ENCODE results near the gene CTIF. TPM values are rescaled to one million over a fixed set of nuclear protein-coding genes. Genes with fewer than 3 reads are reported as not detected.

Gene CTIF
- polyA plus RNA-seq, 3 donors = 0.38 to 8.7 (median 1.2) TPM

DNA sequence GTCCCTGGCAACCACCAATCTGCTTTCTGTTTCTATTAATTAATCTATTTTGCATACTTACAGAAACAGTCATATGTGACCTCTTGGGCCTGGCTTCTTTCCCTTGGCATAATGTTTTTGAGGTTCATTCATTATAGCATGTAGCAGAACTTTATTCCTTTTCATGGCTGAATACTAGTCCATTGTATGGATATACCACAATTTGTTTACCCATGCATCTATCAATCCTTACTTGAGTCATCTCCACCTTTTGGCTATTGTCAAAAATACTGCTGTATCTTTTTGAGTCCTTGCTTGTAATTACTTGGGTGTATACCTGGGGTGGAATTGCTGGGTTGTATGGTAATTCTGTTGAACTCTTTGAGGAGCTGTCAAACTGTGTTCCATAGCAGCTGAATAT is 126.8 kb downstream of the CTIF start:
- Mint-ChIP-seq H3K27ac (no peak overlapping the region), H3K4me1 (peaks cover 25% of the 10 kb centered on the region), H3K36me3 (peaks cover 21 to 31% of the 10 kb centered on the region in 2 donors), H3K4me3 (no peak overlapping the region), H3K27me3 (ENCODE audit: low read depth in 3 of 3) (peaks cover 0 to 2% (median 0%) of the 10 kb centered on the region in 3 donors), H3K9me3 (peaks cover 0 to 7% (median 4%) of the 10 kb centered on the region in 7 donors)
- no peak for DNase-seq
- Histone ChIP-seq H4K20me1 (ENCODE audit: insufficient read depth, low read length) (no peaks in the 10 kb centered on the region), H2AFZ (ENCODE audit: insufficient read depth, low read depth, low read length, poor library complexity, severe bottlenecking) (no peak overlapping the region), H3K9ac (ENCODE audit: insufficient read depth, low read length, poor library complexity, severe bottlenecking) (no peak overlapping the region), H3K4me3 (replicated peaks in 1 of 3; ENCODE audit: low read depth in 2 of 3, low read length in 3 of 3) (no peak overlapping the region), H3K9me3 (replicated peaks in 1 of 2; ENCODE audit: control insufficient read depth in 1 of 2, insufficient read depth in 1 of 2, low read length in 2 of 2) (peaks cover 0 to 2% of the 10 kb centered on the region in 2 donors), H3K79me2 (ENCODE audit: insufficient read depth, low read length) (no peaks in the 10 kb centered on the region), H3K27ac (ENCODE audit: low read depth in 1 of 2, low read length in 2 of 2) (no peak overlapping the region), H3K4me1 (ENCODE audit: control insufficient read depth in 1 of 2, insufficient read depth in 2 of 2, low read length in 2 of 2) (peaks cover 23 to 24% of the 10 kb centered on the region in 2 donors), H3K27me3 (ENCODE audit: control insufficient read depth in 2 of 2, insufficient read depth in 2 of 2, low read length in 2 of 2) (no peaks in the 10 kb centered on the region), H3K36me3 (replicated peaks in 1 of 2; ENCODE audit: control insufficient read depth in 1 of 2, insufficient read depth in 2 of 2, low read length in 2 of 2) (peaks cover 7 to 32% of the 10 kb centered on the region in 2 donors), H3K4me2 (replicated peaks; ENCODE audit: extremely low read depth, low read length, poor library complexity, severe bottlenecking) (no peak overlapping the region)
- TF ChIP-seq, protein P1, sequence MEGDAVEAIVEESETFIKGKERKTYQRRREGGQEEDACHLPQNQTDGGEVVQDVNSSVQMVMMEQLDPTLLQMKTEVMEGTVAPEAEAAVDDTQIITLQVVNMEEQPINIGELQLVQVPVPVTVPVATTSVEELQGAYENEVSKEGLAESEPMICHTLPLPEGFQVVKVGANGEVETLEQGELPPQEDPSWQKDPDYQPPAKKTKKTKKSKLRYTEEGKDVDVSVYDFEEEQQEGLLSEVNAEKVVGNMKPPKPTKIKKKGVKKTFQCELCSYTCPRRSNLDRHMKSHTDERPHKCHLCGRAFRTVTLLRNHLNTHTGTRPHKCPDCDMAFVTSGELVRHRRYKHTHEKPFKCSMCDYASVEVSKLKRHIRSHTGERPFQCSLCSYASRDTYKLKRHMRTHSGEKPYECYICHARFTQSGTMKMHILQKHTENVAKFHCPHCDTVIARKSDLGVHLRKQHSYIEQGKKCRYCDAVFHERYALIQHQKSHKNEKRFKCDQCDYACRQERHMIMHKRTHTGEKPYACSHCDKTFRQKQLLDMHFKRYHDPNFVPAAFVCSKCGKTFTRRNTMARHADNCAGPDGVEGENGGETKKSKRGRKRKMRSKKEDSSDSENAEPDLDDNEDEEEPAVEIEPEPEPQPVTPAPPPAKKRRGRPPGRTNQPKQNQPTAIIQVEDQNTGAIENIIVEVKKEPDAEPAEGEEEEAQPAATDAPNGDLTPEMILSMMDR (IDR thresholded peaks at IDR 0.05) = no peak
- intact Hi-C loops (cut with micrococcal nuclease) = loop anchor here in 1 of 2 donors (10.0 kb wide), 1 partner anchor 191 kb away; no protein-coding TSS in a partner anchor

DNA sequence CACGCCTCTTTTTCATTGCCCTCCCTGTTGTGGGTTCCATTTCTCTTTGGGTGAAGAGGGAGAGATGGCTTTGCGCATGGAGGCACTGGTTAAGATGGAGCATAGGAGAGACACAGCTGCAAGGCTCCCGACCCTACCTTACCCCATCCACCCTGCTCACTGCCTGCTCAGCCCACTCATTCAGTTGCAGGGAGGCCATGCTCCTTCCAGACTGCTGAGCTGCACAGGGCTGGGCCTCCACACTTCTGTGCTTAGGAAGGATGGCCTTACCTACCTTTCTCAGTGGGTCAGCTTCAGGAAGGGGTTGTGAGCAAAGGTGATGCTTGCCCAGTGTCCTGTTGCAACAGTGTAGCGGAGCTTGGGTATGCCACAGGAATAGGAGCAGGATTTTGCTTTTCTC is 127.8 kb downstream of the CTIF start:
- H3K27me3 Mint-ChIP-seq (ENCODE audit: low read depth in 3 of 3) = peaks cover 0 to 2% (median 0%) of the 10 kb centered on the region in 3 donors
- no peak for DNase-seq
- 100% methylated on average over 1 of the region's 4 CpGs for WGBS (ENCODE audit: insufficient coverage)
- no peak overlapping the region for H3K27ac Mint-ChIP-seq
- Histone ChIP-seq H3K4me2 (replicated peaks; ENCODE audit: extremely low read depth, low read length, poor library complexity, severe bottlenecking) (no peak overlapping the region), H3K4me1 (ENCODE audit: control insufficient read depth in 1 of 2, insufficient read depth in 2 of 2, low read length in 2 of 2) (peaks cover 19 to 23% of the 10 kb centered on the region in 2 donors), H3K9ac (ENCODE audit: insufficient read depth, low read length, poor library complexity, severe bottlenecking) (no peak overlapping the region), H3K79me2 (ENCODE audit: insufficient read depth, low read length) (no peaks in the 10 kb centered on the region), H4K20me1 (ENCODE audit: insufficient read depth, low read length) (no peaks in the 10 kb centered on the region), H3K27ac (ENCODE audit: low read depth in 1 of 2, low read length in 2 of 2) (no peak overlapping the region), H3K4me3 (replicated peaks in 1 of 3; ENCODE audit: low read depth in 2 of 3, low read length in 3 of 3) (no peak overlapping the region), H3K27me3 (ENCODE audit: control insufficient read depth in 2 of 2, insufficient read depth in 2 of 2, low read length in 2 of 2) (no peaks in the 10 kb centered on the region), H3K36me3 (replicated peaks in 1 of 2; ENCODE audit: control insufficient read depth in 1 of 2, insufficient read depth in 2 of 2, low read length in 2 of 2) (peaks cover 11 to 41% of the 10 kb centered on the region in 2 donors), H3K9me3 (replicated peaks in 1 of 2; ENCODE audit: control insufficient read depth in 1 of 2, insufficient read depth in 1 of 2, low read length in 2 of 2) (peaks cover 0 to 7% of the 10 kb centered on the region in 2 donors), H2AFZ (ENCODE audit: insufficient read depth, low read depth, low read length, poor library complexity, severe bottlenecking) (no peak overlapping the region)
- peaks cover 21% of the 10 kb centered on the region for H3K4me1 Mint-ChIP-seq
- intact Hi-C loops (cut with micrococcal nuclease) = loop anchor here in 1 of 2 donors (10.0 kb wide), 1 partner anchor 192 kb away; no protein-coding TSS in a partner anchor
- TF ChIP-seq, protein P1 (IDR thresholded peaks at IDR 0.05) = no peak
- H3K9me3 Mint-ChIP-seq = peaks cover 5 to 16% (median 10%) of the 10 kb centered on the region in 7 donors
- H3K4me3 Mint-ChIP-seq = no peak overlapping the region
- peaks cover 31 to 41% of the 10 kb centered on the region in 2 donors for H3K36me3 Mint-ChIP-seq
